Activated naive CD8-positive, alpha-beta T cell (primary cell): Measurements from ENCODE around the gene GLRX2.

ENCODE experiments used
- H3K27ac Mint-ChIP-seq: one replicate; pipeline ENCODE4 v1.8.0; 2021; ENCODE audit warnings: mixed read lengths
- H3K27me3 Mint-ChIP-seq: one replicate; pipeline ENCODE4 v1.8.0; 2021; ENCODE audit warnings: mixed read lengths
- H3K36me3 Mint-ChIP-seq: one replicate; pipeline ENCODE4 v1.8.0; 2021; ENCODE audit warnings: mixed read lengths
- H3K4me1 Mint-ChIP-seq: one replicate; pipeline ENCODE4 v1.8.0; 2021; ENCODE audit warnings: low read depth, mixed read lengths
- H3K4me3 Mint-ChIP-seq: one replicate; pipeline ENCODE4 v1.8.0; 2021; ENCODE audit warnings: mild to moderate bottlenecking, mixed read lengths
- H3K9me3 Mint-ChIP-seq: one replicate; pipeline ENCODE4 v1.8.0; 2021; ENCODE audit warnings: low read depth, mixed read lengths

Gene GLRX2, protein sequence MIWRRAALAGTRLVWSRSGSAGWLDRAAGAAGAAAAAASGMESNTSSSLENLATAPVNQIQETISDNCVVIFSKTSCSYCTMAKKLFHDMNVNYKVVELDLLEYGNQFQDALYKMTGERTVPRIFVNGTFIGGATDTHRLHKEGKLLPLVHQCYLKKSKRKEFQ

DNA sequence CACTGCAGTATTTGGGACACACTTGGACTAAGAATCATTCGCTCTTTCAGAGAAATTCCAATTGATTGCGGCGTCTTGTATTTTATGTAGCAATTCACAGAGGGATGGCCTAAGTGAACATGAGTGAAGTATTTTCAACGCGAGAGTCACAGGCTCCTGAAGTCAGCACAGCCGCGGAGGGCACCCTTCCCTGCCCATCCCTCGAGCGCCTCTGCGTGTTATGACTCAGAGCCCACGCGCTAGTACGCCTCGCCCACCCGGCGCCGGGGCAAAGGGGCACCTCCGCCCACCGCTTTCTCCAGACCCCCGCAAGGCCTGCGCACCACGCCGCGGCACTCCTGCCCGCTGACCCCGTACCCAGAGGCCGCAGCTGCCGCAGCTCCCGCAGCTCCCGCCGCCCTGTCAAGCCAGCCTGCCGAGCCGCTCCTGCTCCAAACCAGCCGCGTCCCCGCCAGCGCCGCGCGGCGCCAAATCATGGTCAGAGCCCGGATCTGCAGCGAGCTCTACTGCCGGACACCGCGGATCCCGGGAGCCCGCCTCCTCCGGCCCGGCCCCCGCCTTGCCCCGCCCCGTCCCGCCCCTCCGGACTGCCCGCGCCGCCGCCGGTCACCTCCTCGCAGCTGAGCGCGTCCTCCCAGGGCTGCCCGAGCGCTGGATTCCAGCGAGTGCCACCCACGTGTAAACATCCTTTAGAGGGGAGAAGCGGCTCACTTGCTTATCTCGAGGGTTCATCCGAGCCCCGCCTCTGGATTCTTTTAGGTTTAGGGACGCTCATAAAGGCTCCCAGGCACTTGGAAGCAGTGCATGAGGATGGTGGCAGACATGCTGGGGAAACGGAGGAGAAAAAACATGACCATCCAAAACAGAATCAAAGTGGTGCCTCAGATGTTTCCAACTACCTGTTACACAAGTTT, at the start of gene GLRX2:
Gene GLRX2, minus strand, starts transcription at position 508 of the 914 bp plus-strand sequence. Its CDS starts 32 bp downstream, at position 476.
- Mint-ChIP-seq H3K27ac (peak within 1 kb of the TSS; percentile 73), H3K27me3 (no peaks in the 10 kb centered on the region), H3K4me3 (peak within 1 kb of the TSS; percentile 94)

DNA sequence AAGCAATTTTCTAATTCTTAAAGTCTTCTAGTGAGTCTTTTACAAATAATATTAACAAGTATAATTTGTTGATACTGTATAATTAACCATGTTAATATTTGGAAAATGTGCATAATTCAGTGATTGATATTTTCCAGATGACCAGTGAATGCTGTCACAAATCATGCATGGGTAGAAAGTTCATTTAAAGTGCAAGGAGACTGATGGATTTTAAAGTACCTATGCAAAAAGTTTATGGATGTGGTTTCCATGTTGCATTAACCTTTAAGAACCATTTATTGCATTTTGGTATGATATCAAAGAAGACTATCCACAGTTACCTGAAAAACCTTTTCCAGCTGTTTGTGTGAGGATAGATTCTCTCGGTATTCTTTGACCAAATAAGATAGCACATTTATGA, 39.8 kb upstream of the GLRX2 start:
- Mint-ChIP-seq H3K4me1 (peaks cover 20% of the 10 kb centered on the region), H3K27me3 (no peaks in the 10 kb centered on the region), H3K36me3 (peaks cover 9% of the 10 kb centered on the region), H3K27ac (no peak overlapping the region), H3K4me3 (no peak overlapping the region), H3K9me3 (no peaks in the 10 kb centered on the region)

More for the DNA sequence above, at the start of gene GLRX2:
- no peaks in the 10 kb centered on the region for H3K36me3 Mint-ChIP-seq
- no peaks in the 10 kb centered on the region for H3K9me3 Mint-ChIP-seq
- H3K4me1 Mint-ChIP-seq = peaks cover 18% of the 10 kb centered on the region

DNA sequence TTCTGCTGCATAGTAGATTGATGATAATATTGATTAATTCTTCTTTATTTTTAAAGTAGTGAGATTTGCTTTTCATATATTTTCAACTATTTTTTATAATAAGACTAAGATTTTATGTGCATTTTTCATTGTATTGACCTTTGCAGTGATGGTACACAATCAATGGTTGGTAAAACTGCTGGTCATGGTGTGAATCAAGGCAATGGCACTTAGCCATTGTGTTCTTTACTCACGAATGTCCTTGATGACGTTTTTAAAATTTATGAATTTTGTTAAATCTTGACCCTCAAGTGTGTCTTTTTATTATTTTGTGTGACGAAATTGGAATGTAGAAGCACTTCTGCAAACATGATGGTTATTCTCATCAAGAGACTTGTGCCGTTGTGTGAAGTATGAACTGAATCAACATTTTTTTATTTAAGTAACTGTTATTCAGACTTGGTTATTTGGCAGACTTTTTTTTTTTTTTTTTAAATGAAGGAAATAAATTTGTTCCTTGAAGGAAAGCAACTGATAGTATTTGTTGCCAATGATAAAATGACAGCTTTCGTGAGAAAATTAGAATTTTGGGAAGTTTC, 39.2 kb upstream of the GLRX2 start:
- Mint-ChIP-seq H3K4me3 (no peak overlapping the region), H3K27me3 (no peaks in the 10 kb centered on the region), H3K36me3 (peaks cover 12% of the 10 kb centered on the region), H3K9me3 (no peaks in the 10 kb centered on the region), H3K4me1 (peaks cover 22% of the 10 kb centered on the region), H3K27ac (no peak overlapping the region)

DNA sequence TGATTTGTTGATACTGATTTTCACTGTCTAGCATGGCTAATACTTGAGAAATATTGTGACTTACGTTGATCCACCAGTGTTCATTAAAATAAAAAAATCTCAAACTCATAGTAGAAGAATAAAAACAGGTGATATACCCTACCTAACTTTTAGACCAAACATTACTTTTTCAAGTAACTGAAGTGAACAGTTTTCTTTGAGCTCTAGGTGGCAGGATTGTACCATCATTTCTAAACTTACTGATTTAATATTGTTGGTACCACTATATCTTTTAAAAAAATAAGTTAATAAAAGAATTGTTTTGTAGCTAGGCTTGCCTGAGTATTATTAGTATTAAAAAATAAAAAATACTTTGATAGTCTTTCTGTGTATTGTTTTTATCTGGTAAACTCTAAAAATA, 38.1 kb upstream of the GLRX2 start:
- H3K4me3 Mint-ChIP-seq = no peak overlapping the region
- H3K9me3 Mint-ChIP-seq = no peaks in the 10 kb centered on the region
- H3K27ac Mint-ChIP-seq = no peak overlapping the region
- no peaks in the 10 kb centered on the region for H3K27me3 Mint-ChIP-seq
- peaks cover 15% of the 10 kb centered on the region for H3K36me3 Mint-ChIP-seq
- H3K4me1 Mint-ChIP-seq = peaks cover 22% of the 10 kb centered on the region

DNA sequence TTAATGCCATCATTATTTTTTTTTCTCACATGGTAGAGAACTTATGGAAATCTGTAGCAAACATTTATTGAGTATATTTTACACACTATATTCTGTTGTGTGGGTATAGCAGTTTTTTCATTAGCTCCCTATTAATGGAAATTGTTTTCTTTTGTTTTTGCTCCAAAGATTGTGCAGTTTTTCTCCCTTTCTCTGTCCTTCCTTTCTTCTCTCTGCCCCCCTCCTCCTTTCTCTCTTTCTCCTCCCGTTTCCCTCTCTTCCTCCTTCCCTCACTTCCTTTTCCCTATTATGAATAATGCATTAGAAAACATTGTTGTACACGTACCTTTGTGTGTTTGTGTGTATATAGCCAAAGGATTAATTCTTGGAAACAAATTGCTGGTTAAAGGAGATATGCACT, 37.2 kb upstream of the GLRX2 start:
- H3K27ac Mint-ChIP-seq = peak overlapping the region; percentile 50
- H3K4me1 Mint-ChIP-seq = peaks cover 22% of the 10 kb centered on the region
- H3K27me3 Mint-ChIP-seq = no peaks in the 10 kb centered on the region
- peaks cover 19% of the 10 kb centered on the region for H3K36me3 Mint-ChIP-seq
- H3K4me3 Mint-ChIP-seq = no peak overlapping the region
- no peaks in the 10 kb centered on the region for H3K9me3 Mint-ChIP-seq

DNA sequence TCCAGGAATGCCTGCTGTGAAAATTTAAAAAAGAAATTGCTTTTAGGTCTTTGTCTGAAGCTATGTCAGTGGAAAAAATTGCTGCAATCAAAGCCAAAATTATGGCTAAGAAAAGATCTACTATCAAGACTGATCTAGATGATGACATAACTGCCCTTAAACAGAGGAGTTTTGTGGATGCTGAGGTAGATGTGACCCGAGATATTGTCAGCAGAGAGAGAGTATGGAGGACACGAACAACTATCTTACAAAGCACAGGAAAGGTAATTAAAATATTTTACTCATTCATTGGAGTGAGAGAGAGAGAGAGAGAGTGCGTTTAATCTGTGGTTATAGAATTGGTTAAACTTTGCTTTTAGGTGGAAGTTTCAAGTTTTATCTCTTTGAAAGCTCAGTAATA, 36.6 kb upstream of the GLRX2 start:
- peak overlapping the region; percentile 2 for H3K4me3 Mint-ChIP-seq
- H3K27me3 Mint-ChIP-seq = no peaks in the 10 kb centered on the region
- no peaks in the 10 kb centered on the region for H3K9me3 Mint-ChIP-seq
- H3K4me1 Mint-ChIP-seq = peaks cover 24% of the 10 kb centered on the region
- peaks cover 20% of the 10 kb centered on the region for H3K36me3 Mint-ChIP-seq
- H3K27ac Mint-ChIP-seq = no peak overlapping the region

DNA sequence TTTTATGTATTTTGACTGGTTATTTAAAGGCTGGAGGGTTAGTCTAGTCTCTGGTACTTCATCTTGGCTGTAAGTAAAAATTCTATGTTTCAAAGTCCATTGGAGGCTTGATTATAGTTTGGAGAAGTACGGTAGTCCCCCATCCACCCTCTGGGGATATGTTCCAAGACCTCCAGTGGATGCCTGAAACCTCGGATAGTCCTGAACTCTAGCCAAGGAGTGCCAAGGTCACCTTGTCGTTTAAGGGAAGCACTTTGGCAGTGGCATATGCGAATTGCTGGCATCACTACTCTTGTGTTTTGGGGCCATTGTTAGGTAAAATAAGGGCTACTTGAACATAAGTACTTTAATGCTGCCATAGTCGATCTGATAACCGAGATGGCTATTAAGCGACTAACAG, 35.0 kb upstream of the GLRX2 start:
- Mint-ChIP-seq H3K4me1 (peaks cover 29% of the 10 kb centered on the region), H3K27me3 (no peaks in the 10 kb centered on the region), H3K9me3 (no peaks in the 10 kb centered on the region), H3K36me3 (peaks cover 19% of the 10 kb centered on the region), H3K27ac (no peak overlapping the region), H3K4me3 (no peak overlapping the region)

DNA sequence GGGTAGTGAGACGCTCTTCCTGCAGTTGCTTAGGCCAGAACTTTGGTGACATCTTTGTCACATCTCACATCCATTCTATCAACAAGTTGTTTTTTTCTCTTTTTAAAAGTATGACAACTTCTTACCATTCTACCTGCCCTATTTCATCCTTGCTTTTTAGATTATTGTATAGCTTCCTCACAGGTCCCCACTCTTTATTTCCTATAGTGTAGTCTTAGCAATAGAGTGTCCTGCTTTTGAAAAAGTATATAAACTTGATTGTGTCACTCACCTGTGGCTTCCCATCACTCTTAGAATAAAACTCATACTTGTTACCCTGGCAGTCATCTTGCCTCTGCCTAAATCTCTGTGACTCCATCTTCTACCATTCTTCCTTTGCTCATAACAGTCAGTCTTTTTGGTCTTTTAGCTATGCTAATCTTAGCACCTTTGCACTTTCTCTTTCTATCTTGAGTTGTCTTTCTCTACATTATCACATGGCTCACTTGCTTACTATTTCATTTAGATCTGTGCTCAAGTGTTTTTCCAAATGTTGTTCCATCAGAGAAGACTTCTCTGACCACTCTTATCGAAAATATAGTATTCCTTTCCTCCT, 26.1 kb upstream of the GLRX2 start:
- Mint-ChIP-seq H3K4me1 (peaks cover 43% of the 10 kb centered on the region), H3K27me3 (no peaks in the 10 kb centered on the region), H3K36me3 (peaks cover 14% of the 10 kb centered on the region), H3K27ac (no peak overlapping the region), H3K4me3 (peak overlapping the region; percentile 17), H3K9me3 (no peaks in the 10 kb centered on the region)

DNA sequence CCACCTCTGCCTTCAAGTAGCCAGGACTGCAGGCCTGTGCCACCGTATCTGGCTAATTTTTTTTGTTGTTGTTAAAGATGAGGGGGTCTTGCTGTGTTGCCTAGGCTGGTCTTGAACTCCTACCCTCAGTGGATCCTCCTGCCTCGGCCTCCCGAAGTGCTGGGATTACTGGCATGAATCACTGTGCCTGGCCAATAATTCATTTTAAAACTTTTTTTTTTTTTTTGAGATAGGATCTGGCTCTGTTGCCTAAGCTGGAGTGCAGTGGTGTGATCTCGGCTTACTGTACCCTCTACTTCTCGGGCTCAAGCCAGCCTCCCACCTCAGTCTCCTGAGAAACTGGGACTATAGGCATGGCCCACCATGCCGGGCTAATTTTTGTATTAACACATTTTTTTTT, 20.2 kb upstream of the GLRX2 start:
- peaks cover 59% of the 10 kb centered on the region for H3K4me1 Mint-ChIP-seq
- no peak overlapping the region for H3K27ac Mint-ChIP-seq
- H3K9me3 Mint-ChIP-seq = no peaks in the 10 kb centered on the region
- no peak overlapping the region for H3K4me3 Mint-ChIP-seq
- H3K36me3 Mint-ChIP-seq = peaks cover 4% of the 10 kb centered on the region
- H3K27me3 Mint-ChIP-seq = no peaks in the 10 kb centered on the region

DNA sequence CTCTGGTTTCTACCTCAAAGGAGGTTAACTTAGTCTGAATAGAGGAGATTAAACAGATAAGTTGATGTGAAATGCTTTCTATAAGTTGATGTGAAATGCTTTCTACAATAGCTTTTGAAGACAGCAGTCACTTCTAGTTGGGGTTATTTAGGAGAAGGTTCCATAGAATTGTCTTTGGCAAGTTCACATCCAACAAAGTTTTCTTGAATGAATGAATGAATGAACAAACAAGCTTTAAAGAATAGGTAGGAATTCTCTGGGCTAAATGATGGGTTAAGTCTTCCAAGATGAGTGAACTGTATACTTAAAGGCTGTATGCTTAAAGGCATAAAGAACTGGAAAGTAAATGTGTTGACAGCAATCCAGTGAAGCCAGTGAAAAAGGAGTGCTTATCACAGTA, 18.5 kb upstream of the GLRX2 start:
- Mint-ChIP-seq H3K36me3 (no peaks in the 10 kb centered on the region), H3K27me3 (no peaks in the 10 kb centered on the region), H3K27ac (peak overlapping the region; percentile 72), H3K4me1 (peaks cover 54% of the 10 kb centered on the region), H3K4me3 (peak overlapping the region; percentile 95), H3K9me3 (no peaks in the 10 kb centered on the region)

DNA sequence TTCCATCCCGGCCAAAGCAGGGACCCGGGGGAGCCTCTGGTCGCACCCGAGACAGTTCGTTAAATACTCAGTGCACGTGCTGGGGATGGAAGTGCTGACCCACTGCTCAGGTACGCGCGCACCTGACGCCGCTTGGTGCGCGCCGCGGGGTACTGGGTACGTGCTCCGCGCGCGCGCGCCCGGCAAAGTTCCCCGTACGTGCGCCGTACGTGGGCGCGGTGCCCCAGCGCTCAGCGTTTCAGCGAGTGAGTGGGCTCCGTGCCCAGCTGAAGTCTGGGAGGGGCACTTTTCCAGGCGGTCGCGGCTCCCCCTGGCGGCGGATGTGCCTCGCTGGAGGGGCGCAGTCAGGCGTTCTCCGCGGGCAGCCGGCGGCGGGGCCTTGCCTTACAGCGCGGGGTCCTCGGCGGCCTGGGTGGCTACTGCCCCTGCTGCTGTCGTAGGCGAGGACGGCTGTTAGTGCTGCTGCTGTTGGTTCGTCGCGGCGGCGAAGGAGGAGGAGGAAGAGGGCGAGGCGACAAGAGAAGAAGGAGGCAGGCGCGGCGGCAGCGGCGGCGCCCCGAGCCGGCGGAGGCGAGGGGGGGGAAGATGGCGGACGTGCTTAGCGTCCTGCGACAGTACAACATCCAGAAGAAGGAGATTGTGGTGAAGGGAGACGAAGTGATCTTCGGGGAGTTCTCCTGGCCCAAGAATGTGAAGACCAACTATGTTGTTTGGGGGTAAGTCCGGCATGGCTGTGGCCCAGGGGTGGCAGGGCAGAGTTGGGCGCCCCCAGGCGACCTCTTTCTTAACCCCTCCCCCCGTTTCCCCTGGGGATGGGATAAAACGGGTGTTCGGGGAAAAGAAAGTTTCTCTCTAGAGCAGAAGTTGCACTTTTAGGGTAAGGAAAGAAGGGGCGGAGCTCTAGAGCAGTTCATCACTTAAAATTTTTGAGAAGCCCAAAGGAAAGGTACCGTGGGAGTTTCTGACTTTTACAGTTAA, 16.7 kb upstream of the GLRX2 start, which contains the start of gene CDC73:
Gene CDC73, plus strand, starts transcription at position 416 of the 978 bp plus-strand sequence. Its CDS starts 170 bp downstream, at position 586.
- no peaks in the 10 kb centered on the region for H3K9me3 Mint-ChIP-seq
- peak within 1 kb of the TSS; percentile 95 for H3K4me3 Mint-ChIP-seq
- peaks cover 48% of the 10 kb centered on the region for H3K4me1 Mint-ChIP-seq
- no peaks in the 10 kb centered on the region for H3K27me3 Mint-ChIP-seq
- no peaks in the 10 kb centered on the region for H3K36me3 Mint-ChIP-seq
- H3K27ac Mint-ChIP-seq = peak within 1 kb of the TSS; percentile 97

DNA sequence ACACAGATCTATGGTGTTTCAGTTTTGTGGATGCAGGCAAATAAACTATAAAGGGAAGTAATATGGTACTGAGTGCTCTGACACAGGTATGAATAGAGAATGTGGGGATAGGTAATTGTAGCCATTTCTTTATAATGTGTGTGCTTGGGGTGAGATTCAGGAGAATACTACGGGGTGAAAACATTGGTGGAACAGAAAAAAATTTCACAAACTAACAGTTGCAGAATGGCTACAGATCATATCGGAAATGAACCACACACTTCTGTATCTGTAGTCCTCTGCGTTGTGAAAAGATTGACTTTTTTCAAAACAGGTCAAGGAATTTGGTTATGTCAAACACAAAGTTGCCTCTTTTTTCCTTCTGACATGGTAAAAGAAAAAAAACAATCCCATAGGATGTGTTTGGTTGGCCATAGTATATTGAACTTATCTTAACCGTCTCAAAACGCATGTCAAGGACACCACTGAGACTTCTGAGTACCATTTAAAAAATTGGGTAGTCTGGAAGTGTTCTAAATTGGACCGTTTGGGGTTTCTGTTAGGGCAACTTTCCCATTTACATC, 15.5 kb upstream of the GLRX2 start:
- Mint-ChIP-seq H3K4me1 (peaks cover 40% of the 10 kb centered on the region), H3K27ac (peak overlapping the region; percentile 97), H3K36me3 (no peaks in the 10 kb centered on the region), H3K4me3 (peak overlapping the region; percentile 95), H3K9me3 (no peaks in the 10 kb centered on the region), H3K27me3 (no peaks in the 10 kb centered on the region)

DNA sequence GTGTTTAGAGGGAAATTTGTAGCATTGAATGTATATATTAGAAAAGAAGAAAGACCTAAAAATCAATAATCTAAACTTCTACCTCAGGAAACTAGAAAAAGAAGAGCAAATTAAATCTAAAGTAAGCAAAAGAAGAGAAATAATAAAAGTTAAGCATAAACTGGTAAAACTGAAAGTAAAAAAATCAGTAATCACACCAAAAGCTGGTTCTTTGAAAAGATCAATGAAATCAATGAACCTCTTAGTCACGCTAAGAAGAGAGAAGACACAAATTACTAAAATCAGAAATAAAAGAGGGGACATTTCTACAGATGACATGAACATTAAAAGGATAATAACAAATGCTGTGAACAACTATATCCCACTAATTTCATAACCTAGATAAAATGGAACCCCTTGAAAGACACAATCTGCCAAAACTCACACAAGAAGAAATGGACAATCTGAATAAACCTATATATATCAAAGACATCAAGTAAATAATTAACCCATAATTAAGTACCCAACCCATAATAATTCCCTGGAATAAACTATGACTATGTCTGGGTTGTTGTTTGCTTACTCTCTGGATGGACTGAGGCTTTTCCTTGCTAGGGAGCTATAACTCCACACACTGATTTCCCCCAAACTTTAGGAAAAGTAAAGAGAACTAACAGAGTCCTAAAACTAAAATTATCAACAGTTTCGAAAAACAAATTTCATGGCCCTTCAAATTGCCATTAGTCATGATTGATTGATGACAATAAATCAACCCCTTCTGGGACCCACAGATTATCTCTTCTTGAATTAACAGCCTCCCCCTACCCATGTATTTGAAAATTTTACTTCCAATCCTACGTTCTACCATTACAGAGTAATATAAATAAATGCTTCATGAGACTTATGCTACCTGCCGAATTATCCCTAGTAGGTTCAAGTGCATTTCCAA, 13.9 kb upstream of the GLRX2 start:
- H3K4me3 Mint-ChIP-seq = no peak overlapping the region
- no peak overlapping the region for H3K27ac Mint-ChIP-seq

More for the DNA sequence above, 13.9 kb upstream of the GLRX2 start:
- Mint-ChIP-seq H3K9me3 (no peaks in the 10 kb centered on the region), H3K4me1 (peaks cover 25% of the 10 kb centered on the region), H3K27me3 (no peaks in the 10 kb centered on the region), H3K36me3 (no peaks in the 10 kb centered on the region)
